Measurements from ENCODE around the gene SPDEF.

The SPDEF gene

DNA sequence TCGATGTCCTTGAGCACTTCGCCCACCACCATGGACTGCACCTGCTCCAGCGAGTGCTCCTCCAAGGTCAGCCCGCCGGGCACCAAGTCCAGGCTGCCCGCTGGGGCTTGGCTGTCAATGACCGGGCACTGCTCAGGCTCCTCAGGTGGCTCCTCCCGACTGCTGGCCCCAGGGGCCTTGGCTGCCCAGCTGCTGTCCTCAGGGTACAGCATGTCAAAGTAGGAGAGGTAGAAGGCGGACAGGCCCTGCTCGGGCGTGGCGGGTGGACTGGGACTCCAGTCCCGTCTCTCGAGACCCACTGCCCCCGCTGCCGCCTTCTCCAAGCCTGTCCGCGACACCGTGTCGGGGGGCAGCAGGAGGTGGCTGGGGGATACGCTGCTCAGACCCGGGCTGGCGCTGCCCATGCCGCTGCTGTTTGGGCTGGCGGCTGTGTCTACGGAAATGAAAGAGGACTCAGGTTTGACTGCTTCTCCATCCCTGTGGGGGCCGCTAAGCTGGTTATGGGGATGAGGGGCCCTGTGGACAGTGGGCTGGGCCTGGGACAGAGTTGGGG lies 12.0 kb downstream of the SPDEF start:
- TF ChIP-seq, protein P1, sequence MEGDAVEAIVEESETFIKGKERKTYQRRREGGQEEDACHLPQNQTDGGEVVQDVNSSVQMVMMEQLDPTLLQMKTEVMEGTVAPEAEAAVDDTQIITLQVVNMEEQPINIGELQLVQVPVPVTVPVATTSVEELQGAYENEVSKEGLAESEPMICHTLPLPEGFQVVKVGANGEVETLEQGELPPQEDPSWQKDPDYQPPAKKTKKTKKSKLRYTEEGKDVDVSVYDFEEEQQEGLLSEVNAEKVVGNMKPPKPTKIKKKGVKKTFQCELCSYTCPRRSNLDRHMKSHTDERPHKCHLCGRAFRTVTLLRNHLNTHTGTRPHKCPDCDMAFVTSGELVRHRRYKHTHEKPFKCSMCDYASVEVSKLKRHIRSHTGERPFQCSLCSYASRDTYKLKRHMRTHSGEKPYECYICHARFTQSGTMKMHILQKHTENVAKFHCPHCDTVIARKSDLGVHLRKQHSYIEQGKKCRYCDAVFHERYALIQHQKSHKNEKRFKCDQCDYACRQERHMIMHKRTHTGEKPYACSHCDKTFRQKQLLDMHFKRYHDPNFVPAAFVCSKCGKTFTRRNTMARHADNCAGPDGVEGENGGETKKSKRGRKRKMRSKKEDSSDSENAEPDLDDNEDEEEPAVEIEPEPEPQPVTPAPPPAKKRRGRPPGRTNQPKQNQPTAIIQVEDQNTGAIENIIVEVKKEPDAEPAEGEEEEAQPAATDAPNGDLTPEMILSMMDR (IDR thresholded peaks at IDR 0.05; ENCODE audit: extremely low read depth, missing control alignments): no peak
- DNase-seq (ENCODE audit: low spot score): no peak

GRCh38 chr6:34543421-34543820 lies 12.7 kb downstream of the SPDEF start:
- DNase-seq (ENCODE audit: low spot score): no peak
- TF ChIP-seq, protein P1 (IDR thresholded peaks at IDR 0.05; ENCODE audit: extremely low read depth, missing control alignments): no peak

DNA sequence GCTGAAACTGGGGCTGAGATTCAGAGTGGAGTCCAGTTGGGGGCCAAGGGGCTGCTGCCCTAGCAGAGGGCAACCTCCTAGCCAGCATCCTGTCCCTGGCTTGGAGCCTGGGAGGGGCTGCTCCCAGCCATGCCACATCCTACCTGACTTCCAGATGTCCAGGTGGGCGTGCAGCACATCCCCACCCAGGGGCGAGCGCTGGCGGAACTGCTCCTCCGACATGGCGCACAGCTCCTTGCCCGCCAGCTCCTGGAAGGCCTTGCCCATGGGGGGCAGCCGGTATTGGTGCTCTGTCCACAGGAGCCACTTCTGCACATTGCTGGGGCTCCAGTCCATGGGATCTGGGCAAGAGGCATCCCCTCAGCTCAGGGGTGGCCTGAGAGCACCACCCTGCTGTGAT lies 15.3 kb downstream of the SPDEF start:
- TF ChIP-seq, protein P1 (IDR thresholded peaks at IDR 0.05; ENCODE audit: extremely low read depth, missing control alignments): no peak
- no peak for DNase-seq (ENCODE audit: low spot score)

- DNase-seq (ENCODE audit: low spot score): no peak
- TF ChIP-seq, protein P1 (IDR thresholded peaks at IDR 0.05; ENCODE audit: extremely low read depth, missing control alignments): no peak
Measured at GRCh38 chr6:34540222-34540621, 15.9 kb downstream of the SPDEF start.

GRCh38 chr6:34539181-34539580 lies 16.9 kb downstream of the SPDEF start:
- no peak for DNase-seq (ENCODE audit: low spot score)
- TF ChIP-seq, protein P1 (IDR thresholded peaks at IDR 0.05; ENCODE audit: extremely low read depth, missing control alignments): no peak

DNA sequence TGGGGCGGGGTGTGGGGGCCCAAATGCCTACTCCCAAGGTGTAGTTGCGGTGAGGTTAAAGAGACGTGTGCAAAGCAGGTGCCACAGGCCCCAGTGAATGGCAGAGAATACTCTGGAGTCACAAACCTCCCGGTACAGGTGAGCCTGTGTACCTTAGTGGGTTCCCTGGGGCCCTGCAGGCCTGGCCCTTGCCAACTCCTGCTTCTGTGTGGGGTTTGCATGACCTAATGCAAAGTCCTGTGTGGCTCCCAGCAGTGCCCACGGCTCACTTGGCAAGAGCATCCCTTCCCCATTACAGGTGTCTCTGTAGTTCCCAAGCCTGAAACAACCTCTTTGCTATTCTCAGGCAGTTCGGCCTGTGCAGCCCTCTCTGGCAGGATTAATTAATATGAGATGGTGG lies 17.5 kb downstream of the SPDEF start:
- DNase-seq (ENCODE audit: low spot score): no peak
- TF ChIP-seq, protein P1 (IDR thresholded peaks at IDR 0.05; ENCODE audit: extremely low read depth, missing control alignments): no peak

- DNase-seq (ENCODE audit: low spot score): no peak
- TF ChIP-seq, protein P1 (IDR thresholded peaks at IDR 0.05; ENCODE audit: extremely low read depth, missing control alignments): no peak
Measured at GRCh38 chr6:34537922-34538550, 18.1 kb downstream of the SPDEF start.
